Hepatocyte (in vitro differentiated cells): ENCODE results near the gene CPSF6. TPM values are rescaled to one million over a fixed set of nuclear protein-coding genes. Genes with fewer than 3 reads are reported as not detected.

Experiments
- DNase-seq: peaks from one replicate; pipeline ENCODE4 v3.0.0-alpha.2; 2016; ENCODE audit warnings: low spot score
- H2AFZ ChIP-seq: fragments of 200-600 bp; sonication (generic); 2 replicates; pipeline ENCODE4 v1.6.0; 2016; ENCODE audit warnings: antibody characterized with exemption, mild to moderate bottlenecking
- H3K27ac ChIP-seq: fragments of 200-600 bp; sonication (generic); 2 replicates; pipeline ENCODE4 v1.5.1; 2016; ENCODE audit warnings: mild to moderate bottlenecking
- H3K27me3 ChIP-seq: fragments of 200-600 bp; sonication (generic); 2 replicates; pipeline ENCODE4 v1.6.1; 2016
- H3K36me3 ChIP-seq: fragments of 200-600 bp; sonication (generic); replicated peaks from 2 replicates; pipeline ENCODE4 v1.5.1; 2016; ENCODE audit warnings: low read depth; ENCODE audit not compliant: insufficient read depth
- H3K4me1 ChIP-seq: fragments of 200-600 bp; sonication (generic); 2 replicates; pipeline ENCODE4 v1.5.1; 2016; ENCODE audit warnings: mild to moderate bottlenecking, moderate library complexity; ENCODE audit not compliant: insufficient read depth
- H3K4me2 ChIP-seq: fragments of 200-600 bp; sonication (generic); 2 replicates; pipeline ENCODE4 v1.6.0; 2016
- H3K4me3 ChIP-seq: fragments of 200-600 bp; sonication (generic); 2 replicates; pipeline ENCODE4 v1.5.1; 2016; ENCODE audit warnings: mild to moderate bottlenecking
- H3K79me2 ChIP-seq: fragments of 200-600 bp; sonication (generic); 2 replicates; pipeline ENCODE4 v1.6.0; 2017; ENCODE audit warnings: mild to moderate bottlenecking
- H3K9me2 ChIP-seq: fragments of 200-600 bp; sonication (generic); replicated peaks from 2 replicates; pipeline ENCODE4 v1.6.0; 2017; ENCODE audit warnings: mild to moderate bottlenecking; ENCODE audit not compliant: insufficient read depth
- H3K9me3 ChIP-seq: fragments of 200-600 bp; sonication (generic); 2 replicates; pipeline ENCODE4 v1.5.1; 2016; ENCODE audit warnings: low read depth, mild to moderate bottlenecking
- H4K20me1 ChIP-seq: fragments of 200-600 bp; sonication (generic); 2 replicates; pipeline ENCODE4 v1.6.0; 2016; ENCODE audit warnings: mild to moderate bottlenecking; ENCODE audit not compliant: insufficient read depth, poor library complexity, severe bottlenecking
- CTCF ChIP-seq: fragments of 200-600 bp; sonication (generic); IDR thresholded peaks from 2 replicates; pipeline ENCODE4 v1.5.1; 2016; ENCODE audit warnings: antibody characterized with exemption, mild to moderate bottlenecking; ENCODE audit not compliant: poor library complexity
- EZH2 ChIP-seq: fragments of 200-600 bp; sonication (generic); IDR thresholded peaks from 2 replicates; pipeline ENCODE4 v1.6.1; 2016; ENCODE audit warnings: antibody characterized with exemption, mild to moderate bottlenecking, borderline replicate concordance
- EZH2phosphoT487 ChIP-seq: fragments of 200-600 bp; sonication (generic); IDR thresholded peaks from one replicate; pipeline ENCODE4 v1.6.1; 2018; ENCODE audit warnings: antibody characterized with exemption, mild to moderate bottlenecking, low read depth, moderate library complexity; ENCODE audit not compliant: unreplicated experiment, severe bottlenecking
- WGBS: methylation state at CpG from one replicate; pipeline ENCODE4 v1.1.6; 2016; ENCODE audit warnings: low lambda C conversion rate; ENCODE audit errors: missing lambda C conversion rate; 5-methylcytosine and 5-hydroxymethylcytosine counted together
- polyA plus RNA-seq: library from polyadenylated mRNA; unstranded; fragments of >200 nt; fragmentation: Nextera tagmentation; extraction: Ambion mirVana; gene quantifications from 2 replicates; pipeline ENCODE4 v1.2.1, GENCODE V29; 2016
- total RNA-seq: library from RNA; depleted of rRNA; stranded (reverse); fragments of >200 nt; gene quantifications from 2 replicates; pipeline ENCODE4 v1.2.3, GENCODE V29; 2014

CPSF6 gene
- total and polyA plus RNA-seq, 2 experiments from 2014 or later = 40.1 to 44.5 TPM

- Histone ChIP-seq H3K4me2 (no peak overlapping the region), H4K20me1 (no peaks in the 10 kb centered on the region), H3K4me3 (no peak overlapping the region), H3K9me2 (no peaks in the 10 kb centered on the region), H3K27me3 (no peaks in the 10 kb centered on the region), H3K9me3 (no peaks in the 10 kb centered on the region), H3K79me2 (no peaks in the 10 kb centered on the region), H2AFZ (no peak overlapping the region), H3K36me3 (no peaks in the 10 kb centered on the region), H3K27ac (no peak overlapping the region), H3K4me1 (no peaks in the 10 kb centered on the region)
- WGBS = 95% methylated on average over 3 of the region's 3 CpGs
- TF ChIP-seq CTCF (no peak), EZH2phosphoT487 (no peak), EZH2 (no peak)
- DNase-seq = no peak
Measured at GRCh38 chr12:69210661-69211060, 28.7 kb upstream of the CPSF6 start.

- Histone ChIP-seq H4K20me1 (no peaks in the 10 kb centered on the region), H2AFZ (no peak overlapping the region), H3K4me2 (no peak overlapping the region), H3K4me1 (no peaks in the 10 kb centered on the region), H3K4me3 (no peak overlapping the region), H3K36me3 (no peaks in the 10 kb centered on the region), H3K27me3 (no peaks in the 10 kb centered on the region), H3K9me3 (no peaks in the 10 kb centered on the region), H3K27ac (no peak overlapping the region), H3K9me2 (no peaks in the 10 kb centered on the region), H3K79me2 (no peaks in the 10 kb centered on the region)
- no peak for TF ChIP-seq EZH2
- WGBS = 73% methylated on average over 3 of the region's 3 CpGs
- DNase-seq = no peak
Measured at GRCh38 chr12:69211160-69211559, 28.2 kb upstream of the CPSF6 start.

- H2AFZ ChIP-seq = no peak overlapping the region
- no peaks in the 10 kb centered on the region for H3K36me3 ChIP-seq
- H3K4me1 ChIP-seq = no peaks in the 10 kb centered on the region
- no peak overlapping the region for H3K27ac ChIP-seq
- DNase-seq = no peak
- H3K79me2 ChIP-seq = no peaks in the 10 kb centered on the region
- H3K9me3 ChIP-seq = no peaks in the 10 kb centered on the region
- TF ChIP-seq CTCF (no peak), EZH2 (no peak), EZH2phosphoT487 (no peak)
- 76% methylated on average over 1 of the region's 1 CpG for WGBS
- H3K9me2 ChIP-seq = no peaks in the 10 kb centered on the region
- H3K4me2 ChIP-seq = no peak overlapping the region
- no peaks in the 10 kb centered on the region for H4K20me1 ChIP-seq
- no peak overlapping the region for H3K4me3 ChIP-seq
- no peaks in the 10 kb centered on the region for H3K27me3 ChIP-seq
Measured at GRCh38 chr12:69214169-69214568, 25.2 kb upstream of the CPSF6 start.

GRCh38 chr12:69225251-69225910, 14.0 kb upstream of the CPSF6 start:
- TF ChIP-seq CTCF = no peak
- no peak for TF ChIP-seq EZH2phosphoT487
- TF ChIP-seq EZH2 = no peak
- Histone ChIP-seq H3K79me2 (no peaks in the 10 kb centered on the region), H3K9me3 (no peaks in the 10 kb centered on the region), H3K27ac (no peak overlapping the region), H3K4me2 (no peak overlapping the region), H3K27me3 (no peaks in the 10 kb centered on the region), H2AFZ (no peak overlapping the region), H3K36me3 (no peaks in the 10 kb centered on the region), H3K4me1 (no peaks in the 10 kb centered on the region), H3K9me2 (no peaks in the 10 kb centered on the region), H4K20me1 (no peaks in the 10 kb centered on the region), H3K4me3 (no peak overlapping the region)
- no peak for DNase-seq
- 97% methylated on average over 1 of the region's 1 CpG for WGBS
